GM23248 (cell line): ENCODE results near the gene S1PR1. TPM values are rescaled to one million over a fixed set of nuclear protein-coding genes. Genes with fewer than 3 reads are reported as not detected.

ENCODE experiments used
- DNase-seq: peaks from one replicate; pipeline ENCODE4 v3.0.0-alpha.2; 2015
- H2AFZ ChIP-seq: fragments of 200-600 bp; sonication (generic); 2 replicates; pipeline ENCODE4 v1.6.1; 2016; ENCODE audit warnings: antibody characterized with exemption
- H3F3A ChIP-seq: fragments of 200-600 bp; sonication (generic); 2 replicates; pipeline ENCODE4 v1.6.1; 2016; ENCODE audit warnings: mild to moderate bottlenecking, antibody characterized with exemption, mixed run types; ENCODE audit not compliant: insufficient read depth
- H3K27ac ChIP-seq: fragments of 200-600 bp; sonication (generic); 2 replicates; pipeline ENCODE4 v1.5.1; 2016; ENCODE audit warnings: mild to moderate bottlenecking
- H3K27me3 ChIP-seq: fragments of 200-600 bp; sonication (generic); replicated peaks from 2 replicates; pipeline ENCODE4 v1.6.1; 2016; ENCODE audit warnings: mild to moderate bottlenecking; ENCODE audit not compliant: insufficient read depth
- H3K36me3 ChIP-seq: fragments of 200-600 bp; sonication (generic); 2 replicates; pipeline ENCODE4 v1.6.1; 2016; ENCODE audit warnings: low read depth, mild to moderate bottlenecking
- H3K4me1 ChIP-seq: fragments of 200-600 bp; sonication (generic); 2 replicates; pipeline ENCODE4 v1.6.1; 2016; ENCODE audit warnings: mild to moderate bottlenecking; ENCODE audit not compliant: insufficient read depth
- H3K4me2 ChIP-seq: fragments of 200-600 bp; sonication (generic); one replicate; pipeline ENCODE4 v1.6.1; 2016; ENCODE audit warnings: mild to moderate bottlenecking; ENCODE audit not compliant: unreplicated experiment
- H3K4me3 ChIP-seq: fragments of 200-600 bp; sonication (generic); 2 replicates; pipeline ENCODE4 v1.5.1; 2016; ENCODE audit warnings: mild to moderate bottlenecking
- H3K79me2 ChIP-seq: fragments of 200-600 bp; sonication (generic); 2 replicates; pipeline ENCODE4 v1.6.1; 2016; ENCODE audit warnings: mild to moderate bottlenecking; ENCODE audit not compliant: insufficient read depth
- H3K9ac ChIP-seq: fragments of 200-600 bp; sonication (generic); 2 replicates; pipeline ENCODE4 v1.6.1; 2016; ENCODE audit warnings: mild to moderate bottlenecking
- H3K9me2 ChIP-seq: fragments of 200-600 bp; sonication (generic); 2 replicates; pipeline ENCODE4 v1.6.1; 2016; ENCODE audit warnings: mixed run types, mild to moderate bottlenecking, moderate library complexity; ENCODE audit not compliant: insufficient read depth
- H3K9me3 ChIP-seq: fragments of 200-600 bp; sonication (generic); one replicate; pipeline ENCODE4 v1.6.1; 2017; ENCODE audit warnings: low read depth
- H4K20me1 ChIP-seq: fragments of 200-600 bp; sonication (generic); 2 replicates; pipeline ENCODE4 v1.6.0; 2016; ENCODE audit not compliant: insufficient read depth
- EZH2 ChIP-seq: fragments of 200-600 bp; sonication (generic); IDR thresholded peaks from 2 replicates; pipeline ENCODE4 v1.6.1; 2018; ENCODE audit warnings: antibody characterized with exemption, mild to moderate bottlenecking; ENCODE audit not compliant: insufficient read depth, poor library complexity, severe bottlenecking
- EZH2phosphoT487 ChIP-seq: fragments of 200-600 bp; sonication (generic); IDR thresholded peaks from 2 replicates; pipeline ENCODE4 v1.6.1; 2018; ENCODE audit warnings: antibody characterized with exemption, moderate library complexity, mild to moderate bottlenecking, low read depth; ENCODE audit not compliant: insufficient read depth
- WGBS, 2 experiments: methylation state at CpG; one replicate each; pipeline ENCODE4 v1.1.6; 2015 to 2017; ENCODE audit warnings: low lambda C conversion rate in 2 of 2, low coverage in 1 of 2; ENCODE audit errors: missing lambda C conversion rate in 2 of 2; 5-methylcytosine and 5-hydroxymethylcytosine counted together
- in situ Hi-C: fragments of 300-500 bp; cut with MboI; formaldehyde crosslinking; loops from 2 replicates; pipeline ENCODE4 v1.15.0; 2020
- polyA plus RNA-seq: library from polyadenylated mRNA; unstranded; fragments of >200 nt; fragmentation: Nextera tagmentation; extraction: Ambion mirVana; gene quantifications from 2 replicates; pipeline ENCODE4 v1.2.1, GENCODE V29; 2016
- total RNA-seq: library from RNA; depleted of rRNA; stranded (reverse); fragments of >200 nt; shearing (Covaris generic); gene quantifications from 2 replicates; pipeline ENCODE4 v1.2.3, GENCODE V29; 2014

S1PR1 gene
- total and polyA plus RNA-seq, 2 experiments from 2014 or later, result 44.3 to 48.5 TPM

- Histone ChIP-seq H3K9ac (peak overlapping the region; percentile 42; the same call in 1 of the 2 replicates), H3F3A (peaks cover 21% of the 10 kb centered on the region), H3K4me1 (peaks cover 27% of the 10 kb centered on the region), H2AFZ (peak overlapping the region; percentile 8; the same call in 1 of the 2 replicates), H3K4me3 (no peak overlapping the region), H3K9me2 (no peaks in the 10 kb centered on the region), H3K27ac (peak overlapping the region; percentile 76), H3K36me3 (no peaks in the 10 kb centered on the region), H4K20me1 (no peaks in the 10 kb centered on the region), H3K79me2 (no peaks in the 10 kb centered on the region), H3K27me3 (no peaks in the 10 kb centered on the region), H3K9me3 (no peaks in the 10 kb centered on the region), H3K4me2 (peak overlapping the region; percentile 58)
- no peak for TF ChIP-seq EZH2phosphoT487
- no peak for TF ChIP-seq EZH2
- in situ Hi-C loops, result no loop called here
- peak; percentile 40 for DNase-seq
- WGBS, 2 experiments, result 0% methylated on average over 1 of the region's 1 CpG
Observed at GRCh38 chr1:101260556-101261350, 23.9 kb downstream of the S1PR1 start.

GRCh38 chr1:101261623-101262022 lies 24.8 kb downstream of the S1PR1 start:
- DNase-seq, result no peak
- no peak overlapping the region for H3K27ac ChIP-seq
- H4K20me1 ChIP-seq, result no peaks in the 10 kb centered on the region
- TF ChIP-seq EZH2phosphoT487 (no peak), EZH2 (no peak)
- no peaks in the 10 kb centered on the region for H3K27me3 ChIP-seq
- H3K79me2 ChIP-seq, result no peaks in the 10 kb centered on the region
- 84 to 90% methylated on average over 4 of the region's 4 CpGs for WGBS, 2 experiments
- no peaks in the 10 kb centered on the region for H3K9me3 ChIP-seq
- in situ Hi-C loops, result no loop called here
- H2AFZ ChIP-seq, result no peak overlapping the region
- no peaks in the 10 kb centered on the region for H3K36me3 ChIP-seq
- no peaks in the 10 kb centered on the region for H3K9me2 ChIP-seq
- H3K4me1 ChIP-seq, result peaks cover 27% of the 10 kb centered on the region
- no peak overlapping the region for H3K4me2 ChIP-seq
- peaks cover 21% of the 10 kb centered on the region for H3F3A ChIP-seq
- H3K4me3 ChIP-seq, result no peak overlapping the region
- H3K9ac ChIP-seq, result no peak overlapping the region

- DNase-seq, result no peak
Observed at GRCh38 chr1:101262060-101262459, 25.2 kb downstream of the S1PR1 start.

GRCh38 chr1:101262630-101263348 lies 26.0 kb downstream of the S1PR1 start:
- TF ChIP-seq EZH2, result no peak
- TF ChIP-seq EZH2phosphoT487, result no peak
- DNase-seq, result no peak
- Histone ChIP-seq H3K9me3 (no peaks in the 10 kb centered on the region), H3K27me3 (no peaks in the 10 kb centered on the region), H3K27ac (no peak overlapping the region), H3K9ac (no peak overlapping the region), H3K79me2 (no peaks in the 10 kb centered on the region), H3K4me2 (no peak overlapping the region), H2AFZ (peak overlapping the region; percentile 68), H3K4me1 (peaks cover 27% of the 10 kb centered on the region), H3K36me3 (no peaks in the 10 kb centered on the region), H3K9me2 (no peaks in the 10 kb centered on the region), H4K20me1 (no peaks in the 10 kb centered on the region), H3F3A (peaks cover 21% of the 10 kb centered on the region), H3K4me3 (no peak overlapping the region)
- in situ Hi-C loops, result no loop called here
- 24 to 27% methylated on average over 6 of the region's 6 CpGs for WGBS, 2 experiments

More at GRCh38 chr1:101262060-101262459, 25.2 kb downstream of the S1PR1 start:
- WGBS, 2 experiments, result 98 to 99% methylated on average over 4 of the region's 4 CpGs
- H3K4me3 ChIP-seq, result no peak overlapping the region
- no peaks in the 10 kb centered on the region for H3K27me3 ChIP-seq
- in situ Hi-C loops, result no loop called here
- H3K9ac ChIP-seq, result no peak overlapping the region
- H2AFZ ChIP-seq, result peak overlapping the region; percentile 68
- no peak overlapping the region for H3K4me2 ChIP-seq
- H3K4me1 ChIP-seq, result peaks cover 27% of the 10 kb centered on the region
- no peaks in the 10 kb centered on the region for H3K36me3 ChIP-seq
- H3F3A ChIP-seq, result peaks cover 21% of the 10 kb centered on the region
- TF ChIP-seq EZH2phosphoT487, result no peak
- TF ChIP-seq EZH2, result no peak
- H3K9me3 ChIP-seq, result no peaks in the 10 kb centered on the region
- no peaks in the 10 kb centered on the region for H3K79me2 ChIP-seq
- no peak overlapping the region for H3K27ac ChIP-seq
- H3K9me2 ChIP-seq, result no peaks in the 10 kb centered on the region
- H4K20me1 ChIP-seq, result no peaks in the 10 kb centered on the region
